Vagina (tissue), 2 donors: ENCODE results near the gene B9D1.

Source experiments
- POLR2A ChIP-seq, 2 donors: fragments of 450-650 bp; IDR thresholded peaks; one replicate each; pipeline ENCODE4 v1.6.1; 2017; ENCODE audit warnings: antibody characterized with exemption in 2 of 2, mild to moderate bottlenecking in 2 of 2, moderate library complexity in 2 of 2
- TF ChIP-seq, protein P1 (sequence below), 3 experiments: fragments of 450-650 bp in 2 of 3; fragments of 200-600 bp in 1 of 3; sonication (generic) in 1 of 3; IDR thresholded peaks; one replicate each; pipeline ENCODE4 v1.5.1; 2017 to 2019; ENCODE audit warnings: antibody characterized with exemption in 3 of 3, mild to moderate bottlenecking in 2 of 3, moderate library complexity in 2 of 3

DNA sequence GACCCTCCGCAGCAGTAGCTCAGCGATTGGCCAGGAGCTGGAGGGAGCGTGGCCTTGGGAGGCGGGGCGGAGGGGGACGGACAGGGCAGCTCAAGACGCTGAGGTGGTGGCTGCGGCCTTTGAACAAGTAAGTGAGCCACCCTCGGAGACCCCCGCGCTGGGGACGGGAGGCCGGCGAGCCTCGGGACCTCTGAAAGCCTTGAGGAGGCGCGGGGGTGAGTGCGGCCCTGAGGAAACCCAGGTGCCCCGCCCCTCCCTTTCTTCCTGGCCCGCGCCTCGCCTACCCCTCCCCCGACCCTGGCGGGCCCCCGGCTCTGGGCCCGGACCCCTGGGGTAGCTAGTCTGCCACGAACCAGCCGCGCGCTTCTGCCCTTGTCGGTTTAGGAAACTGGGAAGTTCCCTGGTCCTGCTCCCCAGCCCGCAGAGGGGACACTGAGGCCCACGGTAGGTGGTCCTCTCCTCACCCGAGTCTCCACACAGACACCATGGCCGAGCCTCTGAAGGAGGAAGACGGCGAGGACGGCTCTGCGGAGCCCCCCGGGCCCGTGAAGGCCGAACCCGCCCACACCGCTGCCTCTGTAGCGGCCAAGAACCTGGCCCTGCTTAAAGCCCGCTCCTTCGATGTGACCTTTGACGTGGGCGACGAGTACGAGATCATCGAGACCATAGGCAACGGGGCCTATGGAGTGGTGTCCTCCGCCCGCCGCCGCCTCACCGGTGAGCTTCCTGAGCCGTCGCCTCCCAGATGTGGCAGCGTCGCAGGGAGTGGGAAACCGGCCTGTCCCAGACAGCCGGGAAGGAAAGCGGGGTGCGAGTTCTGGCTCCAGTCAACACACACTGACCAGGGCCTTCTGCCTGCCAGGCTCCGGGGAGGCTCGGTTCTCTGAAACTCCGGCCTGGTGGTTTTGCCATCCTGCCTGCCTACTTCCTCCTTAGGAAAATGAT, 16.2 kb upstream of the B9D1 start, which contains the start of gene MAPK7:
- TF ChIP-seq, protein P1, sequence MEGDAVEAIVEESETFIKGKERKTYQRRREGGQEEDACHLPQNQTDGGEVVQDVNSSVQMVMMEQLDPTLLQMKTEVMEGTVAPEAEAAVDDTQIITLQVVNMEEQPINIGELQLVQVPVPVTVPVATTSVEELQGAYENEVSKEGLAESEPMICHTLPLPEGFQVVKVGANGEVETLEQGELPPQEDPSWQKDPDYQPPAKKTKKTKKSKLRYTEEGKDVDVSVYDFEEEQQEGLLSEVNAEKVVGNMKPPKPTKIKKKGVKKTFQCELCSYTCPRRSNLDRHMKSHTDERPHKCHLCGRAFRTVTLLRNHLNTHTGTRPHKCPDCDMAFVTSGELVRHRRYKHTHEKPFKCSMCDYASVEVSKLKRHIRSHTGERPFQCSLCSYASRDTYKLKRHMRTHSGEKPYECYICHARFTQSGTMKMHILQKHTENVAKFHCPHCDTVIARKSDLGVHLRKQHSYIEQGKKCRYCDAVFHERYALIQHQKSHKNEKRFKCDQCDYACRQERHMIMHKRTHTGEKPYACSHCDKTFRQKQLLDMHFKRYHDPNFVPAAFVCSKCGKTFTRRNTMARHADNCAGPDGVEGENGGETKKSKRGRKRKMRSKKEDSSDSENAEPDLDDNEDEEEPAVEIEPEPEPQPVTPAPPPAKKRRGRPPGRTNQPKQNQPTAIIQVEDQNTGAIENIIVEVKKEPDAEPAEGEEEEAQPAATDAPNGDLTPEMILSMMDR (IDR thresholded peaks at IDR 0.05) = no peak
- peak in 1 of 2 donors; percentile 31 for TF ChIP-seq POLR2A (IDR thresholded peaks at IDR 0.05)
